SU-DHL-6 (cell line): ENCODE results near the gene PTPRCAP.
A peak's percentile ranks its signal among the peaks of the same experiment; 100 is the strongest.

Experiments used
- H2AFZ ChIP-seq: fragments of 200-600 bp; sonication (generic); 2 replicates; pipeline ENCODE4 v1.6.1; 2014; ENCODE audit warnings: low read depth, mild to moderate bottlenecking, moderate library complexity, mixed read lengths, antibody characterized with exemption, low read length; ENCODE audit not compliant: severe bottlenecking
- H3F3A ChIP-seq: fragments of 200-600 bp; shearing (Covaris generic); 2 replicates; pipeline ENCODE4 v1.6.0; 2016; ENCODE audit warnings: antibody characterized with exemption, mild to moderate bottlenecking; ENCODE audit not compliant: insufficient read depth
- H3K27ac ChIP-seq: fragments of 200-600 bp; sonication (generic); 2 replicates; pipeline ENCODE4 v1.5.1; 2016; ENCODE audit warnings: low read depth, mild to moderate bottlenecking, low read length, moderate library complexity, mixed read lengths
- H3K27me3 ChIP-seq: fragments of 200-600 bp; sonication (generic), shearing (Covaris generic); 2 replicates; pipeline ENCODE4 v1.6.0; 2014; ENCODE audit warnings: mild to moderate bottlenecking, low read length
- H3K36me3 ChIP-seq: fragments of 200-600 bp; sonication (generic); 2 replicates; pipeline ENCODE4 v1.6.1; 2014; ENCODE audit warnings: mild to moderate bottlenecking, low read length, mixed read lengths
- H3K4me2 ChIP-seq: fragments of 300-600, 200-600 bp; shearing (Covaris generic), sonication (generic); 2 replicates; pipeline ENCODE4 v1.6.0; 2014; ENCODE audit warnings: low read length, low read depth, mild to moderate bottlenecking; ENCODE audit not compliant: poor library complexity, severe bottlenecking
- H3K4me3 ChIP-seq: fragments of 200-600 bp; sonication (generic); 2 replicates; pipeline ENCODE4 v1.5.1; 2014; ENCODE audit warnings: antibody characterized with exemption, low read length, mild to moderate bottlenecking, mixed read lengths; ENCODE audit not compliant: insufficient read depth, poor library complexity, severe bottlenecking
- H3K79me2 ChIP-seq: fragments of 200-600 bp; sonication (generic); 2 replicates; pipeline ENCODE4 v1.6.1; 2014; ENCODE audit warnings: mild to moderate bottlenecking, low read length, moderate library complexity; ENCODE audit not compliant: insufficient read depth
- H3K9ac ChIP-seq: fragments of 200-600 bp; sonication (generic); 2 replicates; pipeline ENCODE4 v1.7.0; 2014; ENCODE audit warnings: mild to moderate bottlenecking, low read length
- H3K9me2 ChIP-seq: fragments of 200-600 bp; sonication (generic); replicated peaks from 2 replicates; pipeline ENCODE4 v1.6.1; 2014; ENCODE audit warnings: low read length; ENCODE audit not compliant: insufficient read depth
- H3K9me3 ChIP-seq: fragments of 200-600 bp; sonication (generic); 2 replicates; pipeline ENCODE4 v1.6.1; 2014; ENCODE audit warnings: low read length, mixed read lengths; ENCODE audit not compliant: insufficient read depth
- H4K20me1 ChIP-seq: fragments of 200-600 bp; sonication (generic); 2 replicates; pipeline ENCODE4 v1.6.1; 2014; ENCODE audit warnings: low read depth, mild to moderate bottlenecking, antibody characterized with exemption, low read length, moderate library complexity, mixed read lengths
- CTCF ChIP-seq: fragments of 200-600 bp; sonication (generic); IDR thresholded peaks from one replicate; pipeline ENCODE4 v1.5.1; 2017; ENCODE audit warnings: antibody characterized with exemption, mild to moderate bottlenecking, low read length, moderate library complexity; ENCODE audit not compliant: insufficient read depth, poor library complexity, severe bottlenecking
- EZH2phosphoT487 ChIP-seq: fragments of 200-600 bp; sonication (generic), shearing (Covaris generic); conservative IDR thresholded peaks from 2 replicates; pipeline ENCODE4 v1.6.1; 2018; ENCODE audit warnings: mild to moderate bottlenecking, antibody characterized with exemption, low read length, moderate library complexity, mixed read lengths

Gene PTPRCAP

DNA sequence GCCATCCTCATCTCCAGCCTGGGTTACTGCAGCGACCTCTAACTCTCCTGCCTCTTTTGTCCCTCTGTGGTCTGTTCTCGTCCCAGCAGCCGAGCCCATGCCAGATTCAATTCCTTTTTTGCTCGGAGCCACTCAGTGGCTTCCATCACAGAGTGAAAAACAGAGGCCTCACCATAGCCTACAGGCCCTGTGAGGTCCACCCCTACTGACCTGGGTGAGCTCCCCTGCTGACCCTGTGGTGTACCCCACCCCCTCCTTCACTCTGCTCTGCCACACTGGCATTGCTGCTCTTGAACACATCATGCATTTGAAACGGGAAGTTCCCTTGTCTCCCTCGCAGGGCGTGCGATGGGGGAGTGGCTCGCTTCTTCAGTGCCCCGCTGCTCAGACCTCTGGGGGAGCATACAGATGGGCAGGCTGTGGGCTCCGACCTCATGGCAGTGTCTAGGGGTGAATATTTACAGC lies 47.4 kb upstream of the PTPRCAP start:
- TF ChIP-seq EZH2phosphoT487, result no peak
- TF ChIP-seq CTCF, result no peak
- Histone ChIP-seq H2AFZ (no peak overlapping the region), H3K9me3 (no peaks in the 10 kb centered on the region), H3K27me3 (no peaks in the 10 kb centered on the region), H3K9me2 (no peaks in the 10 kb centered on the region), H3K4me3 (peak overlapping the region; percentile 53), H3F3A (peaks cover 28% of the 10 kb centered on the region), H3K36me3 (no peaks in the 10 kb centered on the region), H3K79me2 (peaks cover 18% of the 10 kb centered on the region), H4K20me1 (no peaks in the 10 kb centered on the region), H3K27ac (peak overlapping the region; percentile 95), H3K4me2 (peak overlapping the region; percentile 96), H3K9ac (peak overlapping the region; percentile 64)

- peak overlapping the region; percentile 96 for H3K4me2 ChIP-seq
- no peaks in the 10 kb centered on the region for H3K9me3 ChIP-seq
- H3K9ac ChIP-seq, result peak overlapping the region; percentile 64
- peak overlapping the region; percentile 53 for H3K4me3 ChIP-seq
- H2AFZ ChIP-seq, result no peak overlapping the region
- H3K36me3 ChIP-seq, result no peaks in the 10 kb centered on the region
- H3F3A ChIP-seq, result peaks cover 30% of the 10 kb centered on the region
- H4K20me1 ChIP-seq, result no peaks in the 10 kb centered on the region
- TF ChIP-seq CTCF, result no peak
- no peak for TF ChIP-seq EZH2phosphoT487
- no peaks in the 10 kb centered on the region for H3K9me2 ChIP-seq
- no peaks in the 10 kb centered on the region for H3K27me3 ChIP-seq
- peaks cover 18% of the 10 kb centered on the region for H3K79me2 ChIP-seq
- H3K27ac ChIP-seq, result peak overlapping the region; percentile 95
Measured at GRCh38 chr11:67483831-67484665, 46.6 kb upstream of the PTPRCAP start.

DNA sequence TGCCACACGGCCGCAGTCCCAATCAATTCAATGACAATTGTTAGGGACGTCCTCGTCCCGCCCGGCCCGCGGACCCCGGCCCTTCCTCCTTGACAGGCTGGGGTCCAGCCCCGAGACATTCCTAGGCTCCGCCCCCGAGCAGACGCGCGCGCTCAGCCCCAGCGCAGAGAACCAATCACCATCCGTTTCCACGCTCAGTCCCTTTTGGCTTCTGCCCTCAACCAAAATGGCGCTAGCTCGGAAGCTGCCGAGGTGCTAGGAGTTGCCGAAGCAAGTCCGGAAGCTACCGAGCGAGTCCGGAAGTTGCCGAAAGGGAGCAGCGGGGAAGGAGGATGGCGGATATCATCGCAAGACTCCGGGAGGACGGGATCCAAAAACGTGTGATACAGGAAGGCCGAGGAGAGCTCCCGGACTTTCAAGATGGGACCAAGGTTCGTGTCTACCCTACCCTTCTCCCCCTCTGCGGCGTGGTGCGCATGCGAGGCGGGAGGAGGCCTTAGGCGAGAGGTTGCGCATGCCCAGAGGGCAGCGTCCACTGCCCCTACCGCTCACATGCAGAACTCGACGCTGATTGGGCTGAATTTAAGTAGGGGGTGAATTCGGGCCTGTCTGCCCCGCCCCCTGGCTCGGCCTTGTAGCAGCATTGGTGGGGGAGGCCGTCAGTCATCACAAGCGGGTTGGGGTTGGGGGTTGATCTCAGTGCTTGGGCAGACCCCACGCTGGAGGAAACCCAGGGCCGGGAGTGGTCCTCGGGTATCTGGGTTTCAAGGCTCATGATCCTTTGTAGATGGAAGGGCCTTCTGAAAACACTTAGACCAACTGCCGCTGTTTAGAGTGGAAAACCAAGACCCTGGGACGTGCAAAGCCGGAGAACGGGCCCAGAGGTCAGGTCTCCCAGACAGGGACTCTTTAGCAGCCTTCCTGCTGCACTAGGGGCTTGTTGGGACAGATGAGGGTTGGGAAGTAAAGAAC lies 45.6 kb upstream of the PTPRCAP start, which contains the start of gene AIP:
AIP (plus strand) TSS at position 200 of the 972 bp plus-strand sequence; CDS start at position 333, 133 bp downstream.
- Histone ChIP-seq H3K27ac (peak within 1 kb of the TSS; percentile 95), H3K9me2 (no peaks in the 10 kb centered on the region), H3K9me3 (no peaks in the 10 kb centered on the region), H3K9ac (peak within 1 kb of the TSS; percentile 64), H4K20me1 (no peaks in the 10 kb centered on the region), H3K4me2 (peak within 1 kb of the TSS; percentile 96), H3K36me3 (no peaks in the 10 kb centered on the region), H2AFZ (peak within 1 kb of the TSS; percentile 38), H3F3A (peaks cover 30% of the 10 kb centered on the region), H3K27me3 (no peaks in the 10 kb centered on the region), H3K4me3 (peak within 1 kb of the TSS; percentile 53), H3K79me2 (peaks cover 18% of the 10 kb centered on the region)
- TF ChIP-seq EZH2phosphoT487 (no peak), CTCF (no peak)
